CMK (cell line): ENCODE data around the gene MGLL.

Source experiments
- DNase-seq: peaks from one replicate; pipeline ENCODE4 v3.0.0-alpha.2; 2010; ENCODE audit warnings: low read depth

The MGLL gene

DNA sequence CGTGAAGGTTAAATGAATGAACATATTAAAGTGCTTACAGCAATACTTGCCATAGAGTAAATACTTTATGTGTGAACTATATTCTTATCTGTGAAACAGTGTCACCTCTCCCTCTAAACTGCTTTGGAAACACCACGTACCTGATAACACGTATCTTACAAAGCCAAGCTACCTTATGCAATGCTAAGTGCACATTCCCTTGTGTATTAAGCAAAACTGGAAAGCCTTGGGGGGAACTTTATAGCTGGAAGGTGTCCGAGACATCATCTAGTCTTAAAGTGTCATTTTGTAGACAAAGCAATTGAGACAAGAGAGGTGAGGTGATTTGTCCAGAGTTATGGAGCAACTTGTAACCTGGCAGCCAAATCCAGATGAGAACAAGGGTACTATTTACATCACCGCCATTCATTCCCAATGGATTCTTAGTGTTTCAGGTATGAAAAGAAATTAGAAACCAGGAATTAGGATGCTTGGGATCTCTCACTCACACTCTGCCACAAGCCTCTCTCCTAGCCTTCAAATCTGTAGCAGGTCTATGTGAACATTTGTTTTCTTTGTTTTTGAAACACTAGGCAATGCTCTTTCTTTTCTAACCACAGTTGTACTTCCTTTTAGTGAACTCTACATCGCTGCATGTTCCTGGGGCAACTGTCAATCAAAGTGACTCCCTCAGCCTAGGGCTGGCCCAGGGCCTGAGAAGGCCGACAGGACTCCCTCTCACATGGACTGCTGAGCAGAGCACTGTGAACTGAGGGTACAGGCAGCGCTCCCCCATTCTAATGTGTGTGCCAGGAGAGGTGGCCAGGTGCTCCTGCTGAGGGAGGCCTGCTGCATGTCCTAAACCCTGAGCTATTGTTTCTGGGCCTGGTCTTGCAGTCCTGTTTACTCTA is 13.9 kb upstream of the MGLL start:
- DNase-seq = no peak

DNA sequence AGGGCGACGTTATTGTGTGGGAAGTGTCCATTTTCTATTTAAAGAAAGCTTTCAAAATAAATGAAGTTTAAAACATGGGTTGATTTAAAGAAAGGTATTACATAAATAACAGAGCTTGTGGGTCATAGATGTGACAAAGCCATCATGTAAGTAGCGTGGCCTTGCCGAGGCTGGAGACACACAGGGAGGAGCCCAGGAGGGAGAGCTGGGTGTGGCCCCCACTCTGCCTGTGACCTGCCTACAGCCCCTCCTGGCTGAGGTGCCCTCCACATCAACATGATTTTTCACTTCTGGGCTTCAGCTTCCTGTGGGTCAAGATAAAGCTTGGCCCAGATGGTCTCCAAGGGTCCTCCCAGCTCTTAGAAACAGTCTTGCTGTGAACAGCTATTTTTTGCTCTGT is 12.5 kb upstream of the MGLL start:
- no peak for DNase-seq

DNA sequence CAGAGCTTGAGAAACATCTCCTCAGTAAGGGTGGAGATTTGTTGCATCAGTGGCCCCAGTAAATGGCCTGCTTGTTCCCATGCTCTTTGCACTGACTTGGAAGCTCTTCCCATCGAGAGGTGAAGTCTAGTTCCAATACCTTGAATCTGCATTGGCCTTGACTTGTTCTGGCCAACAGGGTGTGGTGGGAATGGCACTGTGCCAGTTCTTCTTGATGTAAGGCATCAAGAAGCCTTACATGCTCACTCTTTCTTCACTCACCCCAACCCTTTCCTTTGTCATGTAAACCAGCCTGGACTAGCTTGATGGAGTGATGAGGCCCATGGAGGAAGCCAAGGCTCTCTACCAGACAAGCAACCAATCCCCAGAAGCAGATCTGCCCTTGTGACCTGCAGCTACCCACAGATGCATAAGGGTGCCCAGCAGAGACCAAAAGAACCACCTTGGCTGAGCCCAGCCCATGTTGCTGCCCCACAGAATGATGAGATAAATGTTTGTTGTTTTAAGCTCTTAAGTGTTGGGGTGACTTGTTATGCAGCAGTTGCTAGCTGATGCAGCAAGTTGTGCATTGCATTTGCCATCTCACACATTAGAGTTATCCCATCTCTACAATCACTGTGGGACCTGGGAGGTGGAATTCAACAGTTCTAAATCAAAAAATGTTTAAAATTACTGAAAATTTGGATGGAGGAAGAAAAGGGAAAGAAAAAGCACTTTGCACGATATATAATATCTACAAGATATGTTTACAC is 11.1 kb upstream of the MGLL start:
- DNase-seq = no peak

DNA sequence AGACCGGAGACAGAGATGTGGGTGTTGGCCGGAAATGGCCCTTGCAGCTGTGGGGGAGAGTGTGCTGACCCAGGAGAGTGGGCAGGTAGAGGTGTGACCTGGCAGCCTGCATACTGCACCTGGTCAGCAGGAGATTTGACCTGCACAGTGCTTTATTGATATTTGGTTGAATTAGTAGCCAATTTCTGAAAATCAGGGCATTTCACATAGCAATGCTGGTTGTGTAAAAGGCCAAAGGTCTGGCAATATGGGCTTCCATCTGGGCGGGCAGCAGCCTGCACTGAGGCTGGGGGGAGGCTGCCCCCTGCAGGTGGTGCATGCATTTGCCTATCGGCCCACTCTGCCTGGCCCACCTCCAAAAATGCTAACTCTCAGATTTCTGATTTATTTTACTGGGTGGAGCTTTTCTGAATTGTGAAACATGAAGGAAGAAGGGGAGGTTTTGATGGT is 9.4 kb upstream of the MGLL start:
- no peak for DNase-seq

DNA sequence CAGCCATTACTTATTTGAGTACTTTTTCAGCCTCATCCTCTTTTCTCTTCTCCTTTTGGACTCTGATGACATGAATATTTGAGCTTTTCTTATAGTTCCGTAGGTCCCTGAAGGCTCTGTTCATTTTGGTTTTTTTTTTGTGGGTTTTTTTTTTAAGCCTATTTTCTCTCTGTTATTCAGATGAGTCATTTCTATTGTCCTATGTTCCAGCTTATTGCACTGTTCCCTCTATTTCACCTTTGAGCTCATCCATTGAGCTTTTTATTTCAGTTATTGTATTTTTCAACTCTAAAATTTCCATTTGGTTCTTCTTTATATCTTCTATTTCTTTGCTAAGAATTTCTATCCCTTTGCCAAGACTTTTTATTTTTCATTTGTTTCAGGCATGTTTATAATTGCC is 7.2 kb upstream of the MGLL start:
- DNase-seq = no peak

DNA sequence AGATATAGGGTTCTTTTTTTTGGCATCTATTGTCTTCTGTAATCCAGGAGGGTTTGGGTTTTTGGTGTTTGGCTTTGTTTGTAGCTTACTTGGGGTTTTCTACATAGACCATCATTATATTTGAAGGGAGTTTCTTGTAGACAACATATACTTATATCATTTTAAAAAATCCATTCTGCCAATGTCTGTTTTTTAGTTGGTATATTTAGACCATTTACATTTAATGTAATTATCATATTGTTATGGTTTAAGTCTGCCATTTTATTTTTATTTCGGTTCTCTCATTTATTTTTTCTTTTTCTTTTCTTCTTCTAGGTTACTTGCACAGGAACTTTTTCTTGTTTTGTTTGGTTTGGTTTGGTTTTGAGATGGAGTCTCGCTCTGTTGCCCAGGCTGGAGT is 5.5 kb upstream of the MGLL start:
- no peak for DNase-seq

DNA sequence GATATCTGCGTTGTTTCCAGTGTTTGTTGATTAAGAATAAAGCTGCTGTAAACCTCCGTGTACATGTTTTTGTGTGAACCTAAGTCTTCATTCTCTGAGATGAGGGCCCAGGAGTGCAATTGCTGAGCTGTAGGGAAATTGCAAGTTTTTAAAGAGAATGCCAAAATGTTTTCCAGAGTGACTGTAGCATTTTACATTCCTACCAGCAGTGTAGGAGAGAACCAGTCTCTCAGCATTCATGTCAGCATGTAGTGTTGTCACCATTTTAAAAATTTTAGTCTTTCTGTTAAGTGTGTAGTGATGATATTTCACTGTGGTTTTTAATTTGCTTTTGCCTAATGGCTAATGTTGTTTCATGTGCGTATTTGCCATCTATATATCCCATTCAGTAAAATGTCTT is 3.4 kb upstream of the MGLL start:
- no peak for DNase-seq

DNA sequence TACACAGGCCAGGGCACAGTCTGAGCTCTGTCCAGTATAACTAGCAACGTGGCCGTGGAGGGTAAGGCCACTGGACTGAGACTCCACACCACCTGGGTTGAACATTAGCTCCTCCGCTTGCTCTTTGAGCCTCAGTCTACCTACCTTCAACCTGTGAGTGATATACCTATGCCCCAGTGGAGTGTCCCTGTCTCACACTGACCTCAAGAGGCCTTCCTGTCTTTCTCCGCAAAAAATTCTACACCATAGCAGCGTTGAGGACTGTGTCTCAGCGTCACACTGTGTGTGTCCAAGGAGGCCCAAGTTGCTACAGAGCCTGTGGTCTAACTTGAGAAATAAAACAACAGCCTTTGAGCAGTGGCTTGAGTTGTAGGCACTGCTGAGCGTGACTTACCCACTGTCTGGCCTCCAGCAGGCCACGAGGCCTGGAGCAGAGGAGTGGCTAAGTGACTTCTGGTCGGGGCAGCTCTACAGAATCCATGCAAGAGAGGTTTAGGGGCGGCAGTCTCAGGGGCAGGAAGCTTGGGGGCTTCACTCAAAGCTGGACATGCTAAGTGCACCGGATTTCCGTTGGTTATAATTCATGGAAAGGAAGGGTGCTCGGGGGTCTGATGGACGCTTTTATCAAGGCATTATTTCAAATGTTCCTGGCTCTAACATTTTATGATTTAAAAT is 2.0 kb upstream of the MGLL start:
- DNase-seq = no peak

DNA sequence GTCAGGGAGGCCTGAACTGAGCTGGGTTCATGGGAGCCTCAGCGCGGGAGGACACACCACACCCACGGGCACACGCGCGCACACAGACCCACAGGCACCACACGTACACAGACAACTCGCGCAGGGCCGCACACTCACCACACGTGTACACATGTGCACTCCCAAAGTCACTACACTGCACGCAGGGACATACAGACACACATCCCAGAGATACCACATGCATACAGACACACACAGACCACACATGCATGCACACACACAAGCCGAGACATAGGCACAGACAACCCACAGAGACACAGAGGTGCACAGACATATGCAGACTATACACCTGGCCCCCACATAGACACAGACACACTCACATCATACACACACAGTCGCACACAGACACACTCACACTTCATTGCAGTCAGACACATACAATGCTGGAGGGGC is 1.1 kb upstream of the MGLL start:
- DNase-seq = no peak

DNA sequence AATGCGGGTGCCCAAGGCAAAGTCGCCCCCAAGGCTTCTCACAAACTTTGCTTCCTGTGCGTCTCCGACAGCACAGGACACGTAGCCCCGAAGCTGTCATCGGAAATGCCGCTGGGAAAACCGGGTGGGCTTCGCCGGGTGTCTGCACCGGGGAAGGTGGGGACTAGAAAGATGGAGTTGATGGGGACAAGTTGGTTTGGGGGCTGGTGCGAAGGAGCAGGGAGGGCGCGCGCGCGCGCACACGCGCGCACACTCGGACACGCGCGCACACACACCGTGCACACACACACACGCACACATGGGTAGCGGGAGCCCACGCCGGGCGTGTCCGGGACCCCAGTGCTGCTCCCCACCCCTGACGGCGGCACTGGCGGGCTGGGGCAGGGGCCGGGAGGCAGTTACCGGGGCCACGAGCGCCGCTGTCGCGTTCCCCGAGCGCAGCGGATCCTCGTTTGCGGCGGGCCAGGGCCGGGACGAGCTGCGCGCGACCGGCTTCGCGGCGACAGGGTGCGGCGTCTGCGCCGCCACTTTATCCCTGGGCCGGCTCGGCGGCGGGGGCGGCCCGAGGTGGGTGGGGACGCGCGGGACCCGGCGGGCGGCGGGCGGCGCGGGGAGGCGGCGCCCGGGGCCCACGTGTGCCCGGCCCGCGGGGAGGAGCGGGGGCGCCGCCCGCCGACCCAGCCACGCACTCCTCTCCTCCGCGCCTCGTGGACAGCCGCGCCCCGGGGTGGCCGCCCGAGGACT is 539 bp upstream of the MGLL start:
- DNase-seq = no peak

DNA sequence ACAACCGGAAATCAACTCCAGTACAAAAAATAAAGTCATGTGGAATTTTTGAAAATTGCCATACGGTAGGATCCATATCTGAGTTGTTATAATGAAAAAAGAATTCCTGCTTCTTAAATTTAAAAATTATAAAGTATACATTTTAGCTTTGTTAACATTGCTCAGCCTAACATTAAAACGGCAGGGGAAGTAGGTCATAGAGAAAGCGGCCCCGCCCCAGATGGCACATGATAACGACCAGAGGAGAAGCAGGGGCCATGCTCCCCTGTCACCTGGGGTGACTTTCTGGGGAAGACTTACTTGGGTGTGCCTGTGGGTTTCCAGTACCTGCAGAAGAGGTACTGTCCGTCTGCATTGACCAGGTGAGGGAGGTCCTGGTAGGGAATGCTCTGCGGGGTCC is 921 bp downstream of the MGLL start:
- DNase-seq = no peak

DNA sequence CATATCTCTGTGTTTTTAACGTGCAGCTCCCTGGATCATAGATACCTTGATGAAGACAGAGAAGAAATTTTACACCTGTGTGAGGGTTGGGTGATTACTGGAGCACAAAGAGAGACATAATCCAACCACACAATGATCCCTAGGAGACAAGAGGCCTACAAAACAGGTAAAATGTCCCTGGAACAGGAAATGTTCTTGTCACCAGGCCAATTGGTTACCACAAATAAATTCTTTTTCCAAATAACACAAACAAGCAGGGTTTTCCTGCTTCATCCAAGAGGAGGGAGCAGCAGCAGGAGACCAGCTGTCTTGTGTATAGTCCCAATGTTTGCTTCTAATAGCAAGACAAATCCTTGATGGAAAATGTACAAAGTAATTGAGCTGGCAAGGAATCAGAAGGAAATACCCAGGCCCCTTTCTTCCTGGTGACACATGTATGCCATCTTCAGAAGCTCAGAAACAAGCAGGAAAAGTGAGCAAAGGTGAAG is 1.4 kb downstream of the MGLL start:
- DNase-seq = no peak

DNA sequence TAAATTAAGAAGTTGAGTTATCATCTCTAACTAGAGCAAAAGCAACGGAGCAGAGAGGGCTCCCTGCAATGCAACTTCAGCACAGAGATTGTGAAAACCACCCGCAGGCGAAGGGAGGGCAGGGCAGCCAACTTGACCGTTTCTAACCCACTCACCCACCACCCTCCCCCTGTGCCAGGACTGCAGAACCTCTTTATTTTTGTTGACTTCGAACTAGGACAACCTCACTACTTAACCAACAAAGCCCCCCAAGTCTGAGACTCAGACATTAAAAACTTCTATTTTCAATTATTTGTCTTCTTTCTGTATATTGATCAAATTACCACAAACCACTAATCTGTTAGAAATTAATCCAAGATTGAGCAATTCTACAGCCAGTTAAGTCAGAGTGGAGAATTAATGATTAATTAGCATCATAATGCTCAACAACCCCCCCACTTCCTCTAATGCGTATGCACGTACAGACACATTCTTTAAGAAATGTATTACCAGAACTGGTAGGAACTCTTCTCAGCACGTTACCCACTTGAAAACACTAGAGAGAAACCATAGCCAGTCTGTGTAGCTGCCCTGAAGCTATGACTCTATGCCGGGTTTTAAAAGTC is 2.0 kb downstream of the MGLL start:
- no peak for DNase-seq

DNA sequence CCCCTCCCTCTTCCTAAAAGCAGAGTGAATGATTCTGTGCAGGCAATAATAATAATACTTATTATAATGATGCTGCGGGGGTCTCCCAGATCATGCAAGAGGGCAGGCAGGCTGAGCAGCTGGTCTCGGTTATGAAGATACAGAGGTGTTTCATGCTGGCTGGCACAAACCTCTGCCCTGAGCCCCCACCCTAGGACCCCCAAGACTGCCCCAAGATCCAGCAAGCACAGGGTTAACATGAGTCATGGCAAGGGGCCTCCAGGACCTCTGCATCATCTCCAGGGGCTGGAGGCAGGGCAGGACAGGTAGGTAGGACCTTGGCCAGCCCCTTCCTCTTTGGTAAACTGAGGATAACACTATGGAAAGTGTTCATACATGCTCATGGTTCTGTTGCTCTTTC is 2.7 kb downstream of the MGLL start:
- no peak for DNase-seq

DNA sequence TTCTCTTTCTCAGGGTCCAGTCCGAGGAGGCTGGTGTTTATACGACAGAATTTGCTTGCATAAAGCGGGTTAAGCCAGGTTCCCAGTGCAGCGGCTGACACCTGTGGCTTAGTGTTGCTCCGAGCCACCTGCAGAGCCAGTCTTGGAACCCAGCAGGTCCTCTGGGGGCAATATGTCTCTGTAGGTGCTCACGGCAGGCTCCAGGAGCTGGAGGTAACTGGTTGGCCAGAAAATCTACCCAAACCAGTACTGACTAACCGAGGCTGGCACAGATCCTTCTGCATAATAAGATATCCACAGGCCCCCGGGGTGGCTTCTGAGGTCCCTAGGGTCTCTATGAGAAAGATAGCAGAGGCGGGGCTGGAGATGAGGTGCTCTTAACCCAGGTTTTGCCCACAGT is 3.2 kb downstream of the MGLL start:
- no peak for DNase-seq

DNA sequence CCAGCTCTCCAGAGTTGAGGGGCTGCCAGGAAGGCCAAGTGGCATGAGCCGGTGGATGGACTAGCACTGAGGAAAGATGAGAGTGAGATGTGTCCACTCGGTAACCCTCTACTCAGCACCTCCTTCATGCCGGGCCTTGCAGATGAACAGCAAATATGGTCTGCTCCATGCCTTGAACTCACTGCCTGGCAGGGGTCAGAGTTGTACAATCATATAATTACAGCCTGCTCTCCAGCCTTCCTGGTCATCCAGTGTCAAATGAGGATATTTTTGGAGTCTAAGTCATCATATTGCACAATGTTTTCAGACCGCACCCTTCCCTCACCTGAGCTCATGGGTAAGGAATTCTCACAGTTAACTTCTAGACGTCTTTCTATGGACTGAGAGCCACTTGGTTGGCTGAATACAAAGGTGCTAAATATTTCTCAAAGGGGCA is 4.9 kb downstream of the MGLL start:
- no peak for DNase-seq

DNA sequence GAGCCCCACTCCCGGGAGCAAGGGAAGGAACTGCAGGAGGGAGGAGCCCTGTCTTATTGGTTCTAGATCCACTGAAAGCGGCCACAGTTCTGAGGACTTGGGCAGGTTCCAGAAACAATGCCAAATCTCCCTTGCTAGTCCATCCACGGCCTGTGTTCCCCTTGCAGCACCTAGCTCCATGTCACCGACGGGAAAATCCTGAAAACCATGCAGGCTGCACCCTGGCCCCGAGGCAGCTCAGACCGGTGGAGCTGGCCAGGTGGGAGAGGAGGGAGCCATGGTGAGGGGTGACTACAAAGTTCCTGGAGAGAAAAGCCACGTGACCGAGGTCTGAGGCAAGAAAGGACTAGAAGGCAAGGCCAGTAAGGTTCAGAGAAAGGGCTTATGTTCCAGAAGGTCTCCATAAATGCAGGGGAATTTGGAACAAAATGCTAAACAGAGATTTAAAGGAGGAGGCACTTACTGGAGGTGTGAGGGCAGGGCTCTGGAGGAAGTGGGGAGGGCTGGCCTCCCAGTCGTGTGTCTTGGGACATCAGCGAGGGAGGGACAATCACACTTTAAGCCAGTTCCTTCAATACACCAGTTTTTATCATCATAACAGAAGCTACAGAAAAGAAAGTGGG is 5.4 kb downstream of the MGLL start:
- no peak for DNase-seq

DNA sequence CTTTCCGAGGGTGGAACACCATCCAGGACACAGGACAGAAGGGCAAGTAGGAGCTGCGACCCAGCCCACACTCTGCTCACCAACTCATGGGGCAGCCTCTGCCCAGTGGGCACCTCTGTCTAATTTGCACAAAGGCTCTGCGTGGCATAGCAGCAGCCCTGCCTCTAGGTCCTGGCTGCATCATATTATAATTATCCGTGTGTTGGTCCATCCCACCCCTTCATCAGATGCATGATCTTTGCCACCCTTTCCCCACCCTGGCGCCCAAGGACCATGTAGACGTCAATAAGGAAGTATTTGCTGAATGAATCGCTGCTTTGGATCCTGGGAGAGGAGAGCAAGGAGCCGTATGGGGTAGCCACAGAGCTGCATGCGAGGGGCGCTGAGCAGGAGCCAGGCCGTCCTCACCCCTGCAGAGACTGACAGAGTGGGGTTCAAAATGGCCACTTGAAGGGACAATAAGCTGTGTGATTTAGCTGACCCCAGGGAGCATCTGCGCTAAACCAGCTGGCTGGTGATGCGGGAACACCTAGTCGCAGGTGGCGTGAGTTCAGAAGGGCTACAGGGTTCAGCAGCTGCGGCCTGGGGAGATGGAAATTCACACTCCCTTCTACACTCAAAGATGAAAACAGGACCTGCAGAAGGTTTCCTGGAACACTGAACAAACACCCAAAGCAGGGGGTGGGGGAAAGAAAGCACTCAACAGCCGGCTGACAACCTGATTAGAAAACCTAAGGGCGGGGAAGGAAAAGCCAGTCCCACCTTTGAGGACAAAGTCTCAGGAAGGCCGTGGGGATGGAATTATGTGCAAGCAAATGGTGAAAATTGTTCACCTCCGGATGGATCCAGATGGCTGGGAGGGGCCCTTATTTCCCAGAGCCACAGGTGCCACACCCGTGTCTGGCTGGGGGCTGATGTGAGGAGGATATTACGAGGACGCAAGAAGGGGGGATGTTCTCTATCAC is 6.4 kb downstream of the MGLL start:
- DNase-seq = no peak

DNA sequence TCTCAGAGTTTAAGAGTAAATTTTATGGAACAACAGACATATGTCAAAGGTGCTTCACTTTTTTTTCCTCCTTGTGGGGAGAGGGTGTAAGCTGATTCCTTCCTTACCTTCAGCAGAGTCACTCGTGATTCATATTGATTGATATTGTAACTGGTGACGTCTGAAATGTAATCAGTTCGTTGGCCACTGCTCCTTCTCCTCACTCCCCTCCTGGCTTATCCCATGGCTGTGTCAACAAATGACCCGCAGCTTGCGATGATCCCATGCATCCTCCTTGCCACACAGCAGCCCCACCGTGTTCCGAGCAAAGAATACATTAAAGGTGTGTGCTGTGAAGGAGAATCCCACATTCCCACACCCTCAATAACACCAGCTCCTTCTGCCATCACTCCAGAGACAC is 7.3 kb downstream of the MGLL start:
- DNase-seq = no peak

DNA sequence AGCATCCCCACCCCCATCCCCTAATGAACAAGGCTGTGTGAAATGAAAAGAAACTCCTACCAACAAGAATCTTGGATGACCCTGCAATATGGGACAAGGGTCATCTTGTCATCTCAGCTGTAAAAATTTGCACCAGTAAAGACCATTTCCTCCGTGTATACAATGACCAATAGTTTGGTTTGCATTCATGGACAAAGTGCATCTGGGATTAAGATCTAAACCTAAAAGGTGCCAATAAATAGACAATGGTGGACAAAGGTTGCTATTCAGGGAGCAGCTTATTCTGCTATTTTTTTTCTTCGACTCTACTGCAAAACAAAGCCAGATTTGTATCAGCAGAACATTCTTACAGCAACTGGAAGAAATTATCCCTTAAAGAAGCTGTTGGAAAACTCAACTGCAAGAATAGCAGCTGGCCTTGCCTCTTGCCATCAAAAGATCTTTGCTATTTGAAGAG is 8.0 kb downstream of the MGLL start:
- no peak for DNase-seq
